ENCODE data around the gene MATN3. TPM values are rescaled to one million over a fixed set of nuclear protein-coding genes. Genes with fewer than 3 reads are reported as not detected.

Gene MATN3
- total RNA-seq, 1 donor from 2014 or later = 1.1 TPM

- no peak for DNase-seq (ENCODE audit: low read depth, low spot score)
Observed at GRCh38 chr2:20005067-20005627, 7.3 kb downstream of the MATN3 start.

- DNase-seq (ENCODE audit: low read depth, low spot score) = no peak
Observed at GRCh38 chr2:20001361-20001863, 11.1 kb downstream of the MATN3 start.

- no peak for DNase-seq (ENCODE audit: low read depth, low spot score)
Observed at GRCh38 chr2:19993731-19994130, 18.7 kb downstream of the MATN3 start.

- DNase-seq (ENCODE audit: low read depth, low spot score) = no peak
Observed at GRCh38 chr2:19991895-19992294, 20.6 kb downstream of the MATN3 start.

DNA sequence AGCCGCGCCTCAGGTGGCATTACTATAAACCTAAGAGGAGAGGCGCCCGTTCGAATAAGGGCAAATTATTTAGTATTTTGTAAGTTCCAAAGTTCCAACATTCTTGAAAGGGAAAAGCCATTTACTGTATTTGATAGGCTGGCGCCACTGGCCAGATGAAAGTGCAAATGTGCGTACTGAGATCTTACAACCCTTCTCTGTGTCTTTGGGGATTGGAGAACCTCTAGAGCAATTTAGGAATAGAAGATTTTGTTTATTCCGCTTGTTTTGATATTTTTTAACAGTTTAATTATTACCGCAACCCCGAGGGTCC, 22.1 kb downstream of the MATN3 start:
- DNase-seq (ENCODE audit: low read depth, low spot score) = no peak

GRCh38 chr2:19989667-19990415, 22.6 kb downstream of the MATN3 start, which contains the start of gene WDR35:
TSS of gene WDR35 (minus strand) at chr2:19990105. CDS start at chr2:19990015, 90 bp downstream.
- no peak for DNase-seq (ENCODE audit: low read depth, low spot score)

GRCh38 chr2:19989342-19989666, 23.2 kb downstream of the MATN3 start:
- DNase-seq (ENCODE audit: low read depth, low spot score) = no peak

GRCh38 chr2:19988600-19988999, 23.9 kb downstream of the MATN3 start:
- no peak for DNase-seq (ENCODE audit: low read depth, low spot score)

GRCh38 chr2:19987936-19988335, 24.5 kb downstream of the MATN3 start:
- no peak for DNase-seq (ENCODE audit: low read depth, low spot score)

DNA sequence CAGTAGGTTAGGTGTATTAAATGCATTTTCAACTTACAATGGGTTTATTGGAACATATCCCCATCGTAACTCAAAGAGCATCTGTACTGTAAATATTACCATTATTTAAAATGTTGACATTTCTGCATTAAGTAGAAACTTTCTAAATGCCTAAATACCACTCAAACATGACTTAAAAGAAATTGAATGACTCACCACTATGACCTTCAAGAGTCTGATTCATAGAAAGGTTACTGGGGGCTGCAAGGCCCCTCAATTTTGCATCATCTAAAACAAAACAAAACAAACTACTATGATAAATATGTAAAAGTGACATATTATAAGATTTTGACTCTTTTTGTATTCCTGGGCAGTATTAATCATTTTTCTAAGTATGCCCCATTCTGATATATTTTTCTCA, 30.2 kb downstream of the MATN3 start:
- no peak for DNase-seq (ENCODE audit: low read depth, low spot score)

DNA sequence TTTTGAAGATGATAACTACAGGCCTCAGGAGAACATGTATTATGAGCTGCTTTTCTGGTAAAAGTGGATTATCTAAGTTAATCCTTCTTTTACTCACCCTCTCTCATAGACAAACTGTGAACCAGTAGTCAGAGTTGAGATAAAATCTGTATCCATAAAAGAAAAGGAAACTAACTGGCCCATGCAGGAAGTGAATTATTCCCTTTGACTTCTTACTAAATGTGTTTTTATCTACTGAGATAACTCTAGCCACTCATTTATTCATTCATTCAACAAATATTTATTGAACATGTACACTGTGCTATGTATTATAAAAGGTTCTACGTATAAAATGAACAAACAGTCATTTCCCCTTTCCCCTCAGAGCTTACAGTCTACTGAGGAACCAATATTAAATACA, 32.5 kb downstream of the MATN3 start:
- DNase-seq (ENCODE audit: low read depth, low spot score) = peak; percentile 22

GRCh38 chr2:19973466-19973865, 39.0 kb downstream of the MATN3 start:
- DNase-seq (ENCODE audit: low read depth, low spot score) = no peak

- peak; percentile 36 for DNase-seq (ENCODE audit: low read depth, low spot score)
Observed at GRCh38 chr2:19971691-19972090, 40.8 kb downstream of the MATN3 start.

GRCh38 chr2:19963386-19963785, 49.1 kb downstream of the MATN3 start:
- DNase-seq (ENCODE audit: low read depth, low spot score) = no peak

DNA sequence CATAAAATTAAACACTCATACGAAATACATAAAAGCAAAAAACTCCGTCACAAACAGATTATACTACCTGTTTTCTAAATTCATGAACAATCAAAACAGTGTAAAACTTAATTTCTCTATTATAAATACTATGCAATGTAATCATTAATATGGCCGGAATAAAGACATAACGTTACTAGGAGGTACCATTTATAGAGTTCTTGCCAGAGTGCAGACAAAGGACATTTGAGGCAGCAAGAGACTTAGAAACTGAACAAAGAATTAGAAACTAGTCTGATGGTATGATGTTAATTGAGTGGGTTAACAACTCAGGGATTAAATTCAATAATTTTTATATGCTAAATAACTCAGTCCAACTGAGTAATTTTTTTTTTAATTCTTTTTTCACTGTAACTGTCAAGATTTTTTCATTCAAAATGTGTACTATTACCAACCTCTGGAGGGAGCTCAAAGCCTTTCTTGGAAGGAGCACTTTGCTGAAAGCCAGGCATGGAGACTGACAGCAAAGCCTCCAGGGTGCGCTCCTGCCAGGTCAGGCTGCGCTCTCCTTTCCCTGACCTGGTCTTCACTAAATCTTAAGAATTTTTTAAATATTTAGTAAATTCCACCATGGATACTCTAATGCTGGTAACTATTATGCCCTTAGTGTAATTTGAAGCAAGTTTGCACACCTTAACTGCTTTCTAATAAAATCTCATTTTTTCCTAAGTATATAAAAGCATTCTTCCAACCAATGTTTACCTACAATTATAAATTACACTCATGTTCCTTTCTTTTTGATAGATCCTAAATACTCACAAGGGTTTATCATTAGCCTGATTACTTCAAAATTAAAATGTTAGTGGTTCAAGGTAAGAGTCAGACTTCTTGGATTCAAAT, 56.7 kb downstream of the MATN3 start:
- peak; percentile 52 for DNase-seq (ENCODE audit: low read depth, low spot score)

GRCh38 chr2:19949071-19949470, 63.4 kb downstream of the MATN3 start:
- no peak for DNase-seq (ENCODE audit: low read depth, low spot score)

- no peak for DNase-seq (ENCODE audit: low read depth, low spot score)
Observed at GRCh38 chr2:19947184-19947940, 65.1 kb downstream of the MATN3 start.

DNA sequence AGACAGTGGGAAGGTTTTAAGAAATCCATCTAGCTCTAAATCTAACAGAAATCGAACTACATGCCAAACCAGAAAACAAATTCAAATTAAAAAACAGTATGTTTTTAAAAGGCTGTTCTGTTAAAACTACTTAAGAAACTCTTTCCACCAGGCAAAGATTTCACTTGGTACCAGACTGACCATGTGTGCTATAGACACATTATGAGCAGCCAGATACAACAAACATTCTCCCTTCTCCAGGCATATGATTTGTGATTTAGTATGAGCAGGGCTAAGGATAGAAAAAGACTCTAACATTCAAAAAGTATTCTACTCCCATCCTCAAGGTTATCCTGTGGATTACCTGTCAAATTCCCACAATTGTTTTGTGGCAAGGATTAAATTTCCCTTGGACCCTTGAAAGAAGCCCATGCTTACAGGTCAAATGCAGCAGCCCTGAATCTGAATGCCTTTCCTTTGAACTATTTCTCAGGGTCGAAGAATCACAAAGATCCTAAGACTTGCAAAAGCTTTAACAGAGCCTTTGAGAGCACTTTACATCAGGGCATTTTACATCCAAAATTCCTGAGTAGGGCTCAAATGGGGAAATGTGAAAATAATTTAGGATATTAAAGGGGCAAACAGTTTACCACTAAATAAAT, 68.1 kb downstream of the MATN3 start:
- DNase-seq (ENCODE audit: low read depth, low spot score) = no peak

- DNase-seq (ENCODE audit: low read depth, low spot score) = no peak
Observed at GRCh38 chr2:19943189-19943588, 69.3 kb downstream of the MATN3 start.

GRCh38 chr2:19942199-19942598, 70.3 kb downstream of the MATN3 start:
- no peak for DNase-seq (ENCODE audit: low read depth, low spot score)

Measured in pulmonary artery endothelial cell (primary cell).